GM12878 (cell line): ENCODE results near the gene C1QTNF8. TPM values are rescaled to one million over a fixed set of nuclear protein-coding genes. Genes with fewer than 3 reads are reported as not detected.

Experiments
- ATAC-seq: fragments of 200-7000 bp; cut with Tn5 transposase; 3 replicates; pipeline ENCODE4 v1.9.1; 2020; ENCODE audit warnings: mild to moderate bottlenecking, moderate library complexity
- BruUV-seq: library from RNA; stranded (reverse); fragments of 400-500 nt; replicated peaks from 2 replicates; lab custom pipeline; 2021; lab: Mats Ljungman, UMichigan
- CTCF ChIA-PET: fragments of 300-600 bp; sonication (Branson Sonifier 250); formaldehyde crosslinking; extraction: SDS; loops from one replicate; lab custom pipeline; 2021; ENCODE audit warnings: inconsistent platforms; lab: Yijun Ruan, JAX
- POLR2A ChIA-PET: fragments of 350-600 bp; formaldehyde crosslinking; extraction: SDS; loops from one replicate; lab custom pipeline; 2021; ENCODE audit warnings: inconsistent platforms; lab: Charles Lee
- RAD21 ChIA-PET: fragments of 300-600 bp; sonication (Branson Sonifier 250); formaldehyde crosslinking; loops from one replicate; lab custom pipeline; 2023; ENCODE audit warnings: antibody characterized with exemption; ENCODE audit not compliant: unreplicated experiment; lab: Charles Lee
- SMC1A ChIA-PET: fragments of 300-600 bp; sonication (Branson Sonifier 250); formaldehyde crosslinking; loops from one replicate; lab custom pipeline; 2023; ENCODE audit not compliant: unreplicated experiment, uncharacterized antibody; lab: Charles Lee
- DNase-seq: peaks from one replicate; pipeline ENCODE4 v3.0.0-alpha.2; 2011; ENCODE audit warnings: low read depth, low spot score
- FAIRE-seq: peaks from 3 replicates; lab custom pipeline; 2011; peaks lifted over from hg19 to GRCh38; lab: Jason Lieb, UNC
- H2AFZ ChIP-seq: 2 replicates; pipeline ENCODE4 v1.6.0; 2011; ENCODE audit warnings: low read depth, low read length, control low read depth; ENCODE audit not compliant: control insufficient read depth
- H3K27ac ChIP-seq: 2 replicates; pipeline ENCODE4 v1.5.1; 2011; ENCODE audit warnings: control low read depth; ENCODE audit not compliant: control insufficient read depth, insufficient read depth
- H3K27me3 ChIP-seq, 2 experiments: replicated peaks in 1 of 2; 2 replicates each; pipeline versions ENCODE4 v1.6.0 to v1.6.1; 2011; ENCODE audit warnings: low read length in 1 of 2; ENCODE audit not compliant: control insufficient read depth in 2 of 2, insufficient read depth in 2 of 2
- H3K36me3 ChIP-seq, 2 experiments: 2 replicates each; pipeline ENCODE4 v1.5.1; 2011; ENCODE audit warnings: low read length in 1 of 2; ENCODE audit not compliant: control insufficient read depth in 2 of 2, insufficient read depth in 2 of 2
- H3K4me1 ChIP-seq: 2 replicates; pipeline ENCODE4 v1.6.1; 2011; ENCODE audit warnings: mild to moderate bottlenecking, low read length, moderate library complexity, mixed read lengths; ENCODE audit not compliant: control insufficient read depth, insufficient read depth
- H3K4me2 ChIP-seq: 2 replicates; pipeline ENCODE4 v1.6.0; 2011; ENCODE audit warnings: control low read depth; ENCODE audit not compliant: control insufficient read depth, insufficient read depth
- H3K4me3 ChIP-seq: fragments of 200-600 bp; sonication (generic); 2 replicates; pipeline ENCODE4 v1.5.1; 2016
- H3K79me2 ChIP-seq: 2 replicates; pipeline ENCODE4 v1.6.0; 2011; ENCODE audit warnings: low read length; ENCODE audit not compliant: control insufficient read depth, insufficient read depth
- H3K9ac ChIP-seq: 2 replicates; pipeline ENCODE4 v1.8.0; 2011; ENCODE audit warnings: low read length, control low read depth, mixed read lengths; ENCODE audit not compliant: control insufficient read depth, insufficient read depth
- H3K9me3 ChIP-seq: replicated peaks from 3 replicates; pipeline ENCODE4 v1.5.1; 2011; ENCODE audit warnings: mild to moderate bottlenecking, low read length; ENCODE audit not compliant: control insufficient read depth, insufficient read depth
- H4K20me1 ChIP-seq: 2 replicates; pipeline ENCODE4 v1.6.0; 2011; ENCODE audit not compliant: control insufficient read depth, insufficient read depth
- CBX5 ChIP-seq: sonication (generic); IDR thresholded peaks from 2 replicates; pipeline ENCODE4 v1.6.1; 2016; ENCODE audit warnings: low read depth, moderate library complexity, mild to moderate bottlenecking, inconsistent platforms
- CREM ChIP-seq: IDR thresholded peaks from 2 replicates; pipeline ENCODE4 v1.6.1; 2014; ENCODE audit warnings: antibody characterized with exemption, low read depth
- LARP7 ChIP-seq: fragments of 450-650 bp; IDR thresholded peaks from 2 replicates; pipeline ENCODE4 v1.6.1; 2017; ENCODE audit warnings: mild to moderate bottlenecking
- PAX5 ChIP-seq: IDR thresholded peaks from 2 replicates; pipeline ENCODE4 v1.6.1; 2011; ENCODE audit warnings: low read depth, low read length, borderline replicate concordance
- RUNX3 ChIP-seq: IDR thresholded peaks from 2 replicates; pipeline ENCODE4 v1.6.1; 2012; ENCODE audit warnings: low read length, inconsistent platforms
- SIN3A ChIP-seq: IDR thresholded peaks from 2 replicates; pipeline ENCODE4 v1.6.1; 2012; ENCODE audit warnings: low read depth, low read length, improper control_type of control experiment
- TCF3 ChIP-seq: IDR thresholded peaks from 2 replicates; pipeline ENCODE4 v1.6.1; 2012; ENCODE audit warnings: low read depth, mild to moderate bottlenecking, low read length, borderline replicate concordance; ENCODE audit not compliant: insufficient read depth
- WGBS: methylation state at CpG from one replicate; pipeline ENCODE4 v1.1.6; 2016; ENCODE audit warnings: low lambda C conversion rate; ENCODE audit not compliant: insufficient replicate concordance, insufficient coverage; ENCODE audit errors: missing lambda C conversion rate; 5-methylcytosine and 5-hydroxymethylcytosine counted together
- in situ Hi-C: fragments of 300-500 bp; cut with MboI; formaldehyde crosslinking; loops from 9 replicates; pipeline ENCODE4 v1.14.3; 2018; ENCODE audit warnings: mixed read lengths
- intact Hi-C: fragments of 100-400 bp; cut with micrococcal nuclease; formaldehyde crosslinking; loops from one replicate; pipeline ENCODE4 v1.14.2; 2022; ENCODE audit not compliant: unreplicated experiment
- polyA plus RNA-seq, 11 experiments: library from polyadenylated mRNA; depleted of rRNA in 4 of 11; unstranded in 6 of 11; stranded (reverse) in 5 of 11; fragments of >200 nt; fragmentation: Nextera tagmentation in 4 of 11; fragmentation: Illumina TruSeq in 1 of 11; extraction: Ambion mirVana in 4 of 11; extraction: Trizol in 1 of 11; gene quantifications; 1 replicate in 1 of 11; 2 replicates in 10 of 11; pipeline versions ENCODE4 v1.2.1 to v1.2.3, GENCODE V29; 2011 to 2016; ENCODE audit warnings: inconsistent platforms in 2 of 11, missing spikeins in 2 of 11, low read depth in 1 of 11
- total RNA-seq, 4 experiments: library from RNA; depleted of rRNA in 3 of 4; stranded (reverse); fragments of >200 nt in 3 of 4; fragmentation: Illumina TruSeq in 1 of 4; extraction: Trizol in 1 of 4; gene quantifications; 2 replicates each; pipeline versions ENCODE4 v1.2.1 to v1.2.3, GENCODE V29; 2013 to 2021
- TF ChIP-seq, protein P1 (sequence below): fragments of 450-650 bp; IDR thresholded peaks from 2 replicates; pipeline ENCODE4 v1.6.1; 2017; ENCODE audit warnings: mild to moderate bottlenecking, low read depth, inconsistent platforms; ENCODE audit not compliant: poor library complexity, severe bottlenecking
- TF ChIP-seq, protein P2 (sequence below): fragments of 450-650 bp; formaldehyde crosslinking; IDR thresholded peaks from 2 replicates; pipeline ENCODE4 v1.4.0; 2022; ENCODE audit warnings: mild to moderate bottlenecking, moderate library complexity
- TF ChIP-seq, protein P3 (sequence below): fragments of 450-650 bp; IDR thresholded peaks from 2 replicates; pipeline ENCODE4 v1.6.1; 2017; ENCODE audit warnings: low read depth, mild to moderate bottlenecking, moderate library complexity

C1QTNF8 gene
- total and polyA plus RNA-seq, 10 of the 15 experiments (the other 5 are each of a cell fraction or from before 2014, with no cell fraction given), result not detected

DNA sequence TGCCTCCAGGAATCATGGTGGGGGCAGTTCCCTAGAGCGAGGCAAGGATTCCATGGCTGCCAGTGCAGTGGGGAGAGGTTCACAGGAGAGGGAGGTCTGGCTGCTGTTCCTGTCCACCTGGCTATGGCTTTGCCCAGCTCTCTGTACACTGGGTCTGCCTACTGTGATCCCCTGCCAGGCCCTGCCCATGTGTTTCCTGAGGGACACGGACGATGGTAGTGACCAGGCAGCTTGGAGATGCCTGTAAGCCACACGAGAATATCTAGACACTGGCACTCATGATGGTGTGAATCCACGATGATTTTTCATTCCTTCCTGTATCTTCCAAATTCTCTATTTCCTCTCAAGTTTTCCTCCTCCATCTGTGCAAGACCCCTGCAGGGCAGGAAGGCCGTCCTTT, 11.1 kb downstream of the C1QTNF8 start:
- DNase-seq, result no peak
- POLR2A ChIA-PET, result no interaction called here
- TF ChIP-seq, protein P1, sequence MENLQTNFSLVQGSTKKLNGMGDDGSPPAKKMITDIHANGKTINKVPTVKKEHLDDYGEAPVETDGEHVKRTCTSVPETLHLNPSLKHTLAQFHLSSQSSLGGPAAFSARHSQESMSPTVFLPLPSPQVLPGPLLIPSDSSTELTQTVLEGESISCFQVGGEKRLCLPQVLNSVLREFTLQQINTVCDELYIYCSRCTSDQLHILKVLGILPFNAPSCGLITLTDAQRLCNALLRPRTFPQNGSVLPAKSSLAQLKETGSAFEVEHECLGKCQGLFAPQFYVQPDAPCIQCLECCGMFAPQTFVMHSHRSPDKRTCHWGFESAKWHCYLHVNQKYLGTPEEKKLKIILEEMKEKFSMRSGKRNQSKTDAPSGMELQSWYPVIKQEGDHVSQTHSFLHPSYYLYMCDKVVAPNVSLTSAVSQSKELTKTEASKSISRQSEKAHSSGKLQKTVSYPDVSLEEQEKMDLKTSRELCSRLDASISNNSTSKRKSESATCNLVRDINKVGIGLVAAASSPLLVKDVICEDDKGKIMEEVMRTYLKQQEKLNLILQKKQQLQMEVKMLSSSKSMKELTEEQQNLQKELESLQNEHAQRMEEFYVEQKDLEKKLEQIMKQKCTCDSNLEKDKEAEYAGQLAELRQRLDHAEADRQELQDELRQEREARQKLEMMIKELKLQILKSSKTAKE, result no peak
- TF ChIP-seq CBX5 (peak; percentile 42; the same call in 1 of the 2 replicates), LARP7 (no peak)
- TF ChIP-seq, all 136 proteins: peak for 1
- no peaks in the 10 kb centered on the region for H4K20me1 ChIP-seq
- H3K27me3 ChIP-seq, result no peaks in the 10 kb centered on the region
- ChIA-PET RAD21 (no interaction called here), SMC1A (no interaction called here), CTCF (no interaction called here)
- no peak overlapping the region for H3K4me3 ChIP-seq
- no peak for FAIRE-seq
- no peak overlapping the region for H3K27ac ChIP-seq
- BruUV-seq, result no TSS peak
- WGBS, result 18% methylated on average over 6 of the region's 6 CpGs
- peaks cover 4% of the 10 kb centered on the region; the same call in 1 of the 3 replicates for H3K9me3 ChIP-seq
- H3K79me2 ChIP-seq, result no peaks in the 10 kb centered on the region
- no peak for ATAC-seq
- H2AFZ ChIP-seq, result no peak overlapping the region
- H3K36me3 ChIP-seq, result no peaks in the 10 kb centered on the region
- H3K4me1 ChIP-seq, result no peaks in the 10 kb centered on the region
- no peak overlapping the region for H3K4me2 ChIP-seq
- H3K9ac ChIP-seq, result no peak overlapping the region
- intact Hi-C loops (no loop called here), in situ Hi-C loops (no loop called here)

DNA sequence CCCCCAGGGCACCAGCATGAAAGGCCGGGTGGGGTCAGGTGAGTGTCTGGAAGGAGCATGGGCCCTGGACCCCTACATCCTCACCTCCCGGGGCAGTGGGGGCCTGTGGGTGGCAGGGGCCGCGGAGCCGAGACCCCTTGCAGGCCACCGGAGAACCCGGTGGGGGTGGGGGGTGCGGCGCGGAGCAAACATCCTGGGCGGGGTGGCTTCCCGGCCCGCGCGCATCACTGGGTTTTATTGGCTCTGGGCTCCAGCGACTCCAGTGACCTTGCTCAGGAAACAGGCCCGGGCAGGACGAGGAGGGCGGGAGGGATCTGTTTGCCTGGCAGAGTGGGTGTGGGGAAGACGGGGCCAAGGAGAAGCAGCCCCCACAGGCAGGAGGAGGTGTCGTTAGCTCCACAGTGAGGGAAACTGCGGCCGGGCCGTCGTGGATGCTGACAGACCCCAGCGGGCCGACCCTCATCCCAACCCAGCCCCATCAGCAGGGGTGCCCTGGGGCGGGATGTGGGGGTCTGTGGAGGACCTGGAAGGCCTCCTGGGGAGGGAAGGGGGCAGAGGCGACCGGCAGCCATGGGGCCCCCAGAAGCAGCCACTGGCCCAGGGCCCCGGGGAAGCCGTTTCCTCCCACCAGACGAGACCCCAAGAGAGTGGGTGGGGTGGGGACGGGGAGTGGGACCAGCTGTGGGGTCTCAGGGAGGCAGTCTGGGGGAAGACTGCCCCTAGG, 12.9 kb downstream of the C1QTNF8 start:
- H3K4me2 ChIP-seq, result no peak overlapping the region
- FAIRE-seq, result no peak
- CTCF ChIA-PET, result no interaction called here
- TF ChIP-seq, protein P2, sequence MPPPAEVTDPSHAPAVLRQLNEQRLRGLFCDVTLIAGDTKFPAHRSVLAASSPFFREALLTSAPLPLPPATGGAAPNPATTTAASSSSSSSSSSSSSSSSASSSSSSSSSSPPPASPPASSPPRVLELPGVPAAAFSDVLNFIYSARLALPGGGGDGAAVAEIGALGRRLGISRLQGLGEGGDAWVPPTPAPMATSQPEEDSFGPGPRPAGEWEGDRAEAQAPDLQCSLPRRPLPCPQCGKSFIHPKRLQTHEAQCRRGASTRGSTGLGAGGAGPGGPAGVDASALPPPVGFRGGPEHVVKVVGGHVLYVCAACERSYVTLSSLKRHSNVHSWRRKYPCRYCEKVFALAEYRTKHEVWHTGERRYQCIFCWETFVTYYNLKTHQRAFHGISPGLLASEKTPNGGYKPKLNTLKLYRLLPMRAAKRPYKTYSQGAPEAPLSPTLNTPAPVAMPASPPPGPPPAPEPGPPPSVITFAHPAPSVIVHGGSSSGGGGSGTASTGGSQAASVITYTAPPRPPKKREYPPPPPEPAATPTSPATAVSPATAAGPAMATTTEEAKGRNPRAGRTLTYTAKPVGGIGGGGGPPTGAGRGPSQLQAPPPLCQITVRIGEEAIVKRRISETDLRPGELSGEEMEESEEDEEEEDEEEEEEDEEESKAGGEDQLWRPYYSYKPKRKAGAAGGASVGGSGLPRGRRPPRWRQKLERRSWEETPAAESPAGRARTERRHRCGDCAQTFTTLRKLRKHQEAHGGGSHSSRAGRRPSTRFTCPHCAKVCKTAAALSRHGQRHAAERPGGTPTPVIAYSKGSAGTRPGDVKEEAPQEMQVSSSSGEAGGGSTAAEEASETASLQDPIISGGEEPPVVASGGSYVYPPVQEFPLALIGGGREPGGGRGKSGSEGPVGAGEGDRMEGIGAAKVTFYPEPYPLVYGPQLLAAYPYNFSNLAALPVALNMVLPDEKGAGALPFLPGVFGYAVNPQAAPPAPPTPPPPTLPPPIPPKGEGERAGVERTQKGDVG (CRISPR knock-in tag), result no peak
- TF ChIP-seq SIN3A, result no peak
- no peak for TF ChIP-seq TCF3
- TF ChIP-seq, protein P3, sequence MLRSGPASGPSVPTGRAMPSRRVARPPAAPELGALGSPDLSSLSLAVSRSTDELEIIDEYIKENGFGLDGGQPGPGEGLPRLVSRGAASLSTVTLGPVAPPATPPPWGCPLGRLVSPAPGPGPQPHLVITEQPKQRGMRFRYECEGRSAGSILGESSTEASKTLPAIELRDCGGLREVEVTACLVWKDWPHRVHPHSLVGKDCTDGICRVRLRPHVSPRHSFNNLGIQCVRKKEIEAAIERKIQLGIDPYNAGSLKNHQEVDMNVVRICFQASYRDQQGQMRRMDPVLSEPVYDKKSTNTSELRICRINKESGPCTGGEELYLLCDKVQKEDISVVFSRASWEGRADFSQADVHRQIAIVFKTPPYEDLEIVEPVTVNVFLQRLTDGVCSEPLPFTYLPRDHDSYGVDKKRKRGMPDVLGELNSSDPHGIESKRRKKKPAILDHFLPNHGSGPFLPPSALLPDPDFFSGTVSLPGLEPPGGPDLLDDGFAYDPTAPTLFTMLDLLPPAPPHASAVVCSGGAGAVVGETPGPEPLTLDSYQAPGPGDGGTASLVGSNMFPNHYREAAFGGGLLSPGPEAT, result no peak
- TF ChIP-seq RUNX3, result no peak
- no peak for TF ChIP-seq CREM
- TF ChIP-seq PAX5, result no peak

More for the DNA sequence above, 12.9 kb downstream of the C1QTNF8 start:
- Histone ChIP-seq H3K4me1 (no peaks in the 10 kb centered on the region), H3K9me3 (peaks cover 4% of the 10 kb centered on the region; the same call in 1 of the 3 replicates), H2AFZ (no peak overlapping the region), H3K79me2 (no peaks in the 10 kb centered on the region), H3K4me3 (no peak overlapping the region), H3K36me3 (no peaks in the 10 kb centered on the region), H3K27ac (no peak overlapping the region), H3K27me3 (no peaks in the 10 kb centered on the region), H3K9ac (no peak overlapping the region), H4K20me1 (no peaks in the 10 kb centered on the region)
- intact Hi-C loops, result no loop called here
- no peak for DNase-seq
- 54% methylated on average over 17 of the region's 34 CpGs for WGBS
- in situ Hi-C loops, result no loop called here
- no peak for ATAC-seq
- ChIA-PET SMC1A (no interaction called here), POLR2A (no interaction called here), RAD21 (no interaction called here)
- BruUV-seq, result no TSS peak
